Small intestine (tissue), 7 donors: ENCODE data around the gene TRIML1. TPM values are rescaled to one million over a fixed set of nuclear protein-coding genes. Genes with fewer than 3 reads are reported as not detected.

Experiments
- DNase-seq, 2 donors: peaks; one replicate each; pipeline versions ENCODE4 v3.0.0 to v3.0.0-alpha.2; 2013
- FAIRE-seq: peaks from 2 replicates; lab custom pipeline; 2012; peaks lifted over from hg19 to GRCh38; lab: Jason Lieb, UNC
- H3K27ac ChIP-seq, 3 donors: one replicate each; pipeline ENCODE4 v1.5.1; 2013; ENCODE audit warnings: low read length in 2 of 3, mild to moderate bottlenecking in 2 of 3, control low read depth in 1 of 3, inconsistent platforms in 1 of 3, low read depth in 1 of 3, moderate library complexity in 1 of 3
- H3K27me3 ChIP-seq, 3 donors: one replicate each; pipeline ENCODE4 v1.6.1; 2013; ENCODE audit warnings: low read length in 3 of 3, inconsistent platforms in 1 of 3; ENCODE audit not compliant: control insufficient read depth in 3 of 3, insufficient read depth in 3 of 3
- H3K36me3 ChIP-seq, 3 donors: one replicate each; pipeline ENCODE4 v1.6.1; 2013; ENCODE audit warnings: low read length in 3 of 3, inconsistent platforms in 1 of 3, low read depth in 1 of 3, mild to moderate bottlenecking in 1 of 3, moderate library complexity in 1 of 3; ENCODE audit not compliant: control insufficient read depth in 3 of 3, insufficient read depth in 2 of 3
- H3K4me1 ChIP-seq, 3 donors: one replicate each; pipeline ENCODE4 v1.6.1; 2013; ENCODE audit warnings: low read length in 2 of 3, inconsistent platforms in 1 of 3, low read depth in 1 of 3, mild to moderate bottlenecking in 1 of 3, moderate library complexity in 1 of 3; ENCODE audit not compliant: control insufficient read depth in 3 of 3, insufficient read depth in 2 of 3
- H3K4me3 ChIP-seq, 3 donors: one replicate each; pipeline ENCODE4 v1.5.1; 2013; ENCODE audit warnings: low read length in 3 of 3, control low read depth in 1 of 3, inconsistent platforms in 1 of 3, low read depth in 1 of 3, mild to moderate bottlenecking in 1 of 3, moderate library complexity in 1 of 3
- H3K9me3 ChIP-seq, 2 donors: one replicate each; pipeline ENCODE4 v1.6.1; 2013; ENCODE audit warnings: low read depth in 1 of 2, low read length in 1 of 2; ENCODE audit not compliant: control insufficient read depth in 2 of 2, insufficient read depth in 1 of 2
- WGBS, 3 donors: extraction: QIAGEN DNeasy Blood & Tissue Kit; methylation state at CpG; one replicate each; pipeline ENCODE4 v1.1.7; 2013; 5-methylcytosine and 5-hydroxymethylcytosine counted together
- polyA plus RNA-seq, 4 donors: library from polyadenylated mRNA; stranded (reverse) in 3 of 4; unstranded in 1 of 4; fragments of 200-250 nt in 3 of 4; fragments of 120-200 nt in 1 of 4; gene quantifications; one replicate each; pipeline versions ENCODE4 v1.2.1 to v1.2.3, GENCODE V29; 2013
- donor health status: healthy with polysubstance abuse.
- donor health status: control.
- donor health status: control.
- donor health status: Bipolar disorder and iron deficiency.
- donor health status: healthy.

Gene TRIML1
- polyA plus RNA-seq, 4 donors, result not detected

- WGBS, 3 donors, result 69 to 93% (median 69%) methylated on average over 6 of the region's 6 CpGs
- Histone ChIP-seq H3K27me3 (no peaks in the 10 kb centered on the region), H3K4me1 (no peaks in the 10 kb centered on the region), H3K9me3 (no peaks in the 10 kb centered on the region), H3K36me3 (no peaks in the 10 kb centered on the region), H3K27ac (no peak overlapping the region), H3K4me3 (no peak overlapping the region)
- DNase-seq (no peak), FAIRE-seq (no peak)
These were observed 27.3 kb upstream of the TRIML1 start for GRCh38 chr4:188111955-188112354.

GRCh38 chr4:188113156-188113555, 26.1 kb upstream of the TRIML1 start:
- DNase-seq (no peak), FAIRE-seq (no peak)
- 80 to 88% (median 84%) methylated on average over 9 of the region's 9 CpGs for WGBS, 3 donors
- no peak overlapping the region for H3K4me3 ChIP-seq
- no peak overlapping the region for H3K27ac ChIP-seq
- H3K4me1 ChIP-seq, result no peaks in the 10 kb centered on the region
- no peaks in the 10 kb centered on the region for H3K27me3 ChIP-seq
- H3K9me3 ChIP-seq, result no peaks in the 10 kb centered on the region
- no peaks in the 10 kb centered on the region for H3K36me3 ChIP-seq

GRCh38 chr4:188117631-188118324, 21.5 kb upstream of the TRIML1 start:
- FAIRE-seq (no peak), DNase-seq (no peak)
- Histone ChIP-seq H3K27me3 (no peaks in the 10 kb centered on the region), H3K4me1 (no peaks in the 10 kb centered on the region), H3K27ac (no peak overlapping the region), H3K9me3 (no peaks in the 10 kb centered on the region), H3K36me3 (no peaks in the 10 kb centered on the region), H3K4me3 (no peak overlapping the region)
- 76 to 82% (median 78%) methylated on average over 16 of the region's 16 CpGs for WGBS, 3 donors

- no peak for DNase-seq
- Histone ChIP-seq H3K4me1 (no peaks in the 10 kb centered on the region), H3K9me3 (no peaks in the 10 kb centered on the region), H3K27ac (no peak overlapping the region), H3K36me3 (no peaks in the 10 kb centered on the region), H3K4me3 (no peak overlapping the region), H3K27me3 (no peaks in the 10 kb centered on the region)
- FAIRE-seq, result no peak
- WGBS, 3 donors, result 64 to 65% (median 64%) methylated on average over 13 of the region's 13 CpGs
These were observed 17.7 kb upstream of the TRIML1 start for GRCh38 chr4:188121530-188121929.

GRCh38 chr4:188127214-188127874, 11.9 kb upstream of the TRIML1 start:
- Histone ChIP-seq H3K4me1 (no peaks in the 10 kb centered on the region), H3K9me3 (no peaks in the 10 kb centered on the region), H3K27ac (no peak overlapping the region), H3K27me3 (no peaks in the 10 kb centered on the region), H3K36me3 (no peaks in the 10 kb centered on the region), H3K4me3 (no peak overlapping the region)
- no peak for DNase-seq
- 60 to 71% (median 70%) methylated on average over 5 of the region's 5 CpGs for WGBS, 3 donors
- FAIRE-seq, result no peak

GRCh38 chr4:188130355-188130754, 8.9 kb upstream of the TRIML1 start:
- H3K27me3 ChIP-seq, result no peaks in the 10 kb centered on the region
- no peaks in the 10 kb centered on the region for H3K36me3 ChIP-seq
- FAIRE-seq (no peak), DNase-seq (no peak)
- H3K4me3 ChIP-seq, result no peak overlapping the region
- WGBS, 3 donors, result 79 to 86% (median 83%) methylated on average over 4 of the region's 4 CpGs
- H3K9me3 ChIP-seq, result no peaks in the 10 kb centered on the region
- no peaks in the 10 kb centered on the region for H3K4me1 ChIP-seq
- H3K27ac ChIP-seq, result no peak overlapping the region

- Histone ChIP-seq H3K36me3 (no peaks in the 10 kb centered on the region), H3K4me3 (no peak overlapping the region), H3K4me1 (no peaks in the 10 kb centered on the region), H3K9me3 (no peaks in the 10 kb centered on the region), H3K27me3 (no peaks in the 10 kb centered on the region), H3K27ac (no peak overlapping the region)
- 75 to 95% (median 90%) methylated on average over 5 of the region's 5 CpGs for WGBS, 3 donors
- no peak for FAIRE-seq
- no peak for DNase-seq
These were observed 7.0 kb upstream of the TRIML1 start for GRCh38 chr4:188132232-188132631.

- FAIRE-seq (no peak), DNase-seq (no peak)
- Histone ChIP-seq H3K36me3 (no peaks in the 10 kb centered on the region), H3K4me3 (no peak overlapping the region), H3K9me3 (no peaks in the 10 kb centered on the region), H3K27me3 (no peaks in the 10 kb centered on the region), H3K4me1 (no peaks in the 10 kb centered on the region), H3K27ac (no peak overlapping the region)
- WGBS, 3 donors, result 67 to 78% (median 70%) methylated on average over 10 of the region's 10 CpGs
These were observed 1.0 kb upstream of the TRIML1 start for GRCh38 chr4:188138227-188138626.
